ENCODE measurements around the gene ADAM12. TPM values are rescaled to one million over a fixed set of nuclear protein-coding genes. Genes with fewer than 3 reads are reported as not detected.

ADAM12 gene
- total and polyA plus RNA-seq, 2 experiments from 2014 or later = 0.13 to 0.87 TPM

- DNase-seq (ENCODE audit: low spot score) = no peak
- Histone ChIP-seq H3K36me3 (ENCODE audit: insufficient read depth) (no peaks in the 10 kb centered on the region), H2AFZ (no peak overlapping the region), H3K4me3 (no peak overlapping the region), H3K4me2 (no peak overlapping the region), H3K4me1 (ENCODE audit: insufficient read depth) (no peaks in the 10 kb centered on the region), H3K27ac (ENCODE audit: low read depth) (no peak overlapping the region), H3K9me2 (ENCODE audit: insufficient read depth) (peaks cover 9% of the 10 kb centered on the region; the same call in 1 of the 2 replicates), H3F3A (replicated peaks; ENCODE audit: low read depth) (no peaks in the 10 kb centered on the region), H3K27me3 (ENCODE audit: insufficient read depth) (no peaks in the 10 kb centered on the region), H4K20me1 (replicated peaks; ENCODE audit: insufficient read depth) (no peaks in the 10 kb centered on the region), H3K79me2 (replicated peaks; ENCODE audit: insufficient read depth) (no peaks in the 10 kb centered on the region)
- H3K4me3 Mint-ChIP-seq = no peak overlapping the region
- peaks cover 2% of the 10 kb centered on the region for H3K27me3 Mint-ChIP-seq (ENCODE audit: insufficient read depth, low read depth, poor library complexity)
- ATAC-seq = no peak
- no peak overlapping the region for H3K27ac Mint-ChIP-seq
- H3K36me3 Mint-ChIP-seq (ENCODE audit: low read depth) = no peaks in the 10 kb centered on the region
- H3K4me1 Mint-ChIP-seq = 0 out of 3 replicates have a peak, but pooled peaks cover 3% of the 10 kb centered on the region
- TF ChIP-seq POLR2AphosphoS5 (IDR thresholded peaks at IDR 0.05; ENCODE audit: low read depth) (no peak), CREB1 (CRISPR knock-in tag; IDR thresholded peaks at IDR 0.05; ENCODE audit: low read depth) (no peak), EZH2phosphoT487 (IDR thresholded peaks at IDR 0.05; ENCODE audit: unreplicated experiment) (no peak), ZNF114 (CRISPR knock-in tag; IDR thresholded peaks at IDR 0.05) (no peak), ZNF462 (CRISPR knock-in tag; IDR thresholded peaks at IDR 0.05) (no peak), EZH2 (IDR thresholded peaks at IDR 0.05; ENCODE audit: low read depth, unreplicated experiment) (no peak), STAT1 (IDR thresholded peaks at IDR 0.05; ENCODE audit: unreplicated experiment) (no peak), ETS1 (IDR thresholded peaks at IDR 0.05) (no peak), CTCF (conservative IDR thresholded peaks at IDR 0.05; ENCODE audit: low read depth in 2 of 2) (no peak), NANOG (IDR thresholded peaks at IDR 0.05; ENCODE audit: borderline replicate concordance) (no peak), JUNB (IDR thresholded peaks at IDR 0.05; ENCODE audit: unreplicated experiment) (no peak), REST (IDR thresholded peaks at IDR 0.05; ENCODE audit: unreplicated experiment) (no peak), ZNF331 (CRISPR knock-in tag; IDR thresholded peaks at IDR 0.05; ENCODE audit: low read depth) (no peak)
- no peaks in the 10 kb centered on the region for H3K9me3 Mint-ChIP-seq
Observed at GRCh38 chr10:126188679-126189200, 199.5 kb downstream of the ADAM12 start.
